HG02798 (cell line): ENCODE data around the gene CIRBP.

ENCODE experiments used
- ATAC-seq: cut with Tn5 transposase; IDR thresholded peaks from one replicate; pipeline ENCODE4 v1.9.1; 2021; ENCODE audit warnings: mild to moderate bottlenecking; ENCODE audit not compliant: unreplicated experiment, poor library complexity

Gene CIRBP

GRCh38 chr19:1322198-1322981, 53.3 kb downstream of the CIRBP start:
- ATAC-seq: no peak

- no peak for ATAC-seq
These were observed 55.2 kb downstream of the CIRBP start for GRCh38 chr19:1324249-1324805.
